Endodermal cell (in vitro differentiated cells): ENCODE measurements around the gene DUOXA1. TPM values are rescaled to one million over a fixed set of nuclear protein-coding genes. Genes with fewer than 3 reads are reported as not detected.

Experiments
- DNase-seq: peaks from one replicate; pipeline ENCODE4 v3.0.0-alpha.2; 2017
- H3K27ac ChIP-seq: 2 replicates; pipeline ENCODE4 v1.5.1; 2013; ENCODE audit warnings: mild to moderate bottlenecking, low read depth, low read length, moderate library complexity
- H3K27me3 ChIP-seq: 2 replicates; pipeline ENCODE4 v1.6.1; 2013; ENCODE audit warnings: mild to moderate bottlenecking, low read length, moderate library complexity; ENCODE audit not compliant: insufficient read depth, control insufficient read depth, poor library complexity, severe bottlenecking
- H3K36me3 ChIP-seq: 2 replicates; pipeline ENCODE4 v1.7.0; 2013; ENCODE audit warnings: mild to moderate bottlenecking, low read length, moderate library complexity; ENCODE audit not compliant: control insufficient read depth, insufficient read depth
- H3K4me1 ChIP-seq: one replicate; pipeline ENCODE4 v1.7.0; 2013; ENCODE audit warnings: low read length; ENCODE audit not compliant: control insufficient read depth, insufficient read depth
- H3K4me3 ChIP-seq: 2 replicates; pipeline ENCODE4 v1.5.1; 2013; ENCODE audit warnings: mild to moderate bottlenecking, low read length, moderate library complexity
- H3K9ac ChIP-seq: 2 replicates; pipeline ENCODE4 v1.6.1; 2013; ENCODE audit warnings: mild to moderate bottlenecking, low read length, moderate library complexity; ENCODE audit not compliant: poor library complexity, severe bottlenecking; ENCODE audit errors: extremely low read depth
- H3K9me3 ChIP-seq: 2 replicates; pipeline ENCODE4 v1.6.1; 2013; ENCODE audit warnings: mild to moderate bottlenecking, low read length, moderate library complexity; ENCODE audit not compliant: control insufficient read depth
- H3K27ac Mint-ChIP-seq: 2 replicates; pipeline ENCODE4 v1.8.0; 2020; ENCODE audit warnings: mixed read lengths
- H3K27me3 Mint-ChIP-seq: 2 replicates; pipeline ENCODE4 v1.8.0; 2021; ENCODE audit warnings: mild to moderate bottlenecking, mixed read lengths; ENCODE audit not compliant: insufficient read depth
- H3K36me3 Mint-ChIP-seq: 2 replicates; pipeline ENCODE4 v1.8.0; 2020; ENCODE audit warnings: low read depth, mixed read lengths
- H3K4me1 Mint-ChIP-seq: 2 replicates; pipeline ENCODE4 v1.8.0; 2020; ENCODE audit warnings: mixed read lengths
- H3K4me3 Mint-ChIP-seq: 2 replicates; pipeline ENCODE4 v1.8.0; 2020; ENCODE audit warnings: mild to moderate bottlenecking, moderate library complexity, mixed read lengths
- H3K9me3 Mint-ChIP-seq: 2 replicates; pipeline ENCODE4 v1.8.0; 2020; ENCODE audit warnings: mild to moderate bottlenecking, mixed read lengths
- WGBS, 2 experiments: methylation state at CpG; one replicate each; pipeline versions ENCODE4 v1.1.5 to v1.1.7; 2013; ENCODE audit warnings: missing lambda C conversion rate in 2 of 2, mixed read lengths in 1 of 2; ENCODE audit not compliant: insufficient coverage in 1 of 2, insufficient read length in 1 of 2; 5-methylcytosine and 5-hydroxymethylcytosine counted together
- total RNA-seq, 2 donors: library from RNA; stranded (reverse); fragmentation: NEBNext Ultra II Directional in 1 of 2; extraction: Animal tissue kit (Norgen Biotek cat#: 25700) in 1 of 2; gene quantifications; 2 replicates in 1 of 2; 3 replicates in 1 of 2; pipeline ENCODE4 v1.2.1, GENCODE V29; 2021
- TF ChIP-seq, protein P1 (sequence below): fragments of 200-600 bp; sonication (generic); conservative IDR thresholded peaks from 2 replicates; pipeline ENCODE4 v1.5.0; 2021; ENCODE audit warnings: antibody characterized with exemption, mild to moderate bottlenecking

The DUOXA1 gene
- total RNA-seq, 2 donors from 2014 or later = 0.86 to 0.99 TPM

DNA sequence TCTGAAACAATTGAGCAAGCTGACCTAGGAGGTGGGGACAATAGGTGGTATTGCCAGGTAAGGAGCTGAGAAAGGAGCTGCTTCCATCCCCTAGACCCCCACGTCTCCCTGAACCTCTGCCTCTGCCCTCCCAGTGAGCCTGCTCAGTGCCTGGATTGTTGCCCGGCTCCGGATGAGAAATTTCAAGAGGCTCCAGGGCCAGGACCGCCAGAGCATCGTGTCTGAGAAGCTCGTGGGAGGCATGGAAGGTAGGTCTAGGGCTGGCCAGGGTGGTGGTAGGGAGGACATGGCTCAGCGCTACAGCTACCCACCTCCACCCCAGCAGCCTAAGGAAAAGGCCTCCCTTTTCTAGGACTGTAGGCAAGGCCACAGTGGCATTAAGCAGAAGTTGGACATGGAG lies 13.4 kb upstream of the DUOXA1 start:
- WGBS, 2 experiments = 87% methylated on average over 7 of the region's 7 CpGs; no CpG with 5 or more reads in 1 of the 2 experiments
- DNase-seq = no peak

DNA sequence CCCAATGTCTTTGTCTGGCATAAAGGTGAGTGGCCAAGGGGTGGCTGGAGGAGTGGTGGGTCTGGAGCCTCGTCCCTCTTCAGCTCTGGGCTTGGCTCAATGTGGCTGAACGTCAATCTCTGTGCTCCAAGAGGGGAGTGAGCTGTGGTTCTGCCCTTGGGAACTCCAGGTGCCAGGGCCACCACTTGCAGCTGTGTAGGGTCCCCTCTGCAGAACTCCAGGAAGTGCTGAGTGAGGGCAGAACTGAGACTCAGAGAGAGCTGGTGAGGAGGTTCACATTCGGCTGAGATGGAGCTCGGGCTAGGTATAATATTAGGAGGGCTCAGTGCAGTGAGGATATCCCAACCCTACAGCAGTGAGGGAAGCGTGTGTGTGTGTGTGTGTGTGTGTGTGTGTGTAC lies 11.7 kb upstream of the DUOXA1 start:
- TF ChIP-seq, protein P1, sequence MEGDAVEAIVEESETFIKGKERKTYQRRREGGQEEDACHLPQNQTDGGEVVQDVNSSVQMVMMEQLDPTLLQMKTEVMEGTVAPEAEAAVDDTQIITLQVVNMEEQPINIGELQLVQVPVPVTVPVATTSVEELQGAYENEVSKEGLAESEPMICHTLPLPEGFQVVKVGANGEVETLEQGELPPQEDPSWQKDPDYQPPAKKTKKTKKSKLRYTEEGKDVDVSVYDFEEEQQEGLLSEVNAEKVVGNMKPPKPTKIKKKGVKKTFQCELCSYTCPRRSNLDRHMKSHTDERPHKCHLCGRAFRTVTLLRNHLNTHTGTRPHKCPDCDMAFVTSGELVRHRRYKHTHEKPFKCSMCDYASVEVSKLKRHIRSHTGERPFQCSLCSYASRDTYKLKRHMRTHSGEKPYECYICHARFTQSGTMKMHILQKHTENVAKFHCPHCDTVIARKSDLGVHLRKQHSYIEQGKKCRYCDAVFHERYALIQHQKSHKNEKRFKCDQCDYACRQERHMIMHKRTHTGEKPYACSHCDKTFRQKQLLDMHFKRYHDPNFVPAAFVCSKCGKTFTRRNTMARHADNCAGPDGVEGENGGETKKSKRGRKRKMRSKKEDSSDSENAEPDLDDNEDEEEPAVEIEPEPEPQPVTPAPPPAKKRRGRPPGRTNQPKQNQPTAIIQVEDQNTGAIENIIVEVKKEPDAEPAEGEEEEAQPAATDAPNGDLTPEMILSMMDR = no peak

More for the DNA sequence above, 13.4 kb upstream of the DUOXA1 start:
- no peak overlapping the region for H3K9ac ChIP-seq
- no peak overlapping the region for H3K27ac Mint-ChIP-seq
- no peaks in the 10 kb centered on the region for H3K4me1 Mint-ChIP-seq
- TF ChIP-seq, protein P1 = no peak
- H3K4me3 ChIP-seq = no peak overlapping the region
- H3K27me3 Mint-ChIP-seq = peaks cover 30% of the 10 kb centered on the region
- H3K36me3 Mint-ChIP-seq = no peaks in the 10 kb centered on the region
- peaks cover 8% of the 10 kb centered on the region for H3K27me3 ChIP-seq
- no peak overlapping the region for H3K4me3 Mint-ChIP-seq
- H3K4me1 ChIP-seq = no peaks in the 10 kb centered on the region
- no peaks in the 10 kb centered on the region for H3K9me3 Mint-ChIP-seq
- H3K27ac ChIP-seq = no peak overlapping the region
- H3K36me3 ChIP-seq = no peaks in the 10 kb centered on the region
- H3K9me3 ChIP-seq = no peaks in the 10 kb centered on the region

DNA sequence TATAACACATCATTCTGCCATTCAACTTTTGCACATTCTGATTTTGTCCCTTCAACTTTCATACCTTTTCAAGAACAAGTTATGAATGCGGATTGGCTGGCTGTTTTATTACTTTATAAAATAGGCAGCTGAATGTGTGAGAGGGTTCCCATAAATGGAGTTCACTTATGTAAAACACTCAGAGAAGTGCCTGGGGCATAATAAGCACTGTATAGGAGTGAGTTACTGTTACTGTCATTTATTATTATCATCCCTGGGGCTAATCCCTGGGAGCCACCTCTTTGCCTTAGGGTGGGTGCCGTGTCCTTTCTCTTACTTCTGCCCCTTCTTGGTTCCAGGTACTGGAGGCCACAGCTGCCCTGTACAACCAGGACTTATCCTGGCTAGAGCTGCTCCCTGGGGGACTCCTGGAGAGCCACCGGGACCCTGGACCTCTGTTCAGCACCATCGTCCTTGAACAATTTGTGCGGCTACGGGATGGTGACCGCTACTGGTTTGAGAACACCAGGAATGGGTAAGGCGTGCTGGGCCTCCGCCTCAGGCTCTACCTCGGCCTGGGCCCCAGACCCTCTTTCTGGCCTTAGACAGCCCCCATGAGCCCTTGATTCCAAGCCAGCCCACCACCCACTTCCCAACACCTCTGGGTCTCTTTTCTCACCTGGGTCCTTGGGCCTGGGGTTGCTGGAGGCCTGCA lies 11.0 kb upstream of the DUOXA1 start:
- H3K9me3 Mint-ChIP-seq = no peaks in the 10 kb centered on the region
- H3K4me3 Mint-ChIP-seq = no peak overlapping the region
- 94 to 98% methylated on average over 6 to 10 of the region's 10 CpGs for WGBS, 2 experiments
- TF ChIP-seq, protein P1 = no peak
- no peak overlapping the region for H3K9ac ChIP-seq
- H3K36me3 Mint-ChIP-seq = no peaks in the 10 kb centered on the region
- H3K27ac ChIP-seq = no peak overlapping the region
- no peak overlapping the region for H3K27ac Mint-ChIP-seq
- H3K4me1 Mint-ChIP-seq = peaks cover 3% of the 10 kb centered on the region
- H3K27me3 Mint-ChIP-seq = peaks cover 40% of the 10 kb centered on the region
- peaks cover 27% of the 10 kb centered on the region for H3K27me3 ChIP-seq
- H3K4me1 ChIP-seq = no peaks in the 10 kb centered on the region
- H3K9me3 ChIP-seq = no peaks in the 10 kb centered on the region
- no peaks in the 10 kb centered on the region for H3K36me3 ChIP-seq
- H3K4me3 ChIP-seq = no peak overlapping the region
- DNase-seq = no peak

More for the DNA sequence above, 11.7 kb upstream of the DUOXA1 start:
- no peaks in the 10 kb centered on the region for H3K36me3 Mint-ChIP-seq
- Histone ChIP-seq H3K9me3 (no peaks in the 10 kb centered on the region), H3K27me3 (peaks cover 20% of the 10 kb centered on the region), H3K4me1 (no peaks in the 10 kb centered on the region), H3K27ac (no peak overlapping the region), H3K4me3 (no peak overlapping the region), H3K36me3 (no peaks in the 10 kb centered on the region), H3K9ac (no peak overlapping the region)
- peaks cover 2% of the 10 kb centered on the region for H3K4me1 Mint-ChIP-seq
- H3K27ac Mint-ChIP-seq = no peak overlapping the region
- 80 to 100% methylated on average over 2 to 5 of the region's 5 CpGs for WGBS, 2 experiments
- H3K27me3 Mint-ChIP-seq = peaks cover 41% of the 10 kb centered on the region
- no peaks in the 10 kb centered on the region for H3K9me3 Mint-ChIP-seq
- H3K4me3 Mint-ChIP-seq = no peak overlapping the region
- no peak for DNase-seq
